HepG2 (cell line): Measurements from ENCODE around the gene RTBDN. TPM values are rescaled to one million over a fixed set of nuclear protein-coding genes. Genes with fewer than 3 reads are reported as not detected.

Experiments used
- CTCF ChIP-seq: sonication (generic); formaldehyde crosslinking; IDR thresholded peaks from 2 replicates; pipeline ENCODE4 v1.5.0; 2020; ENCODE audit warnings: mild to moderate bottlenecking, missing genetic modification reagents, moderate library complexity
- E2F5 ChIP-seq: sonication (generic); formaldehyde crosslinking; conservative IDR thresholded peaks from 2 replicates; pipeline ENCODE4 v1.4.0; 2020; ENCODE audit warnings: missing genetic modification reagents
- FIP1L1 ChIP-seq: fragments of 200-400 bp; formaldehyde crosslinking; IDR thresholded peaks from 2 replicates; pipeline ENCODE4 v1.6.1; 2018; ENCODE audit warnings: low read depth, mild to moderate bottlenecking, low read length, moderate library complexity, borderline replicate concordance; ENCODE audit not compliant: insufficient read depth
- KIAA2018 ChIP-seq: sonication (generic); formaldehyde crosslinking; IDR thresholded peaks from 2 replicates; pipeline ENCODE4 v1.5.0; 2020; ENCODE audit warnings: mild to moderate bottlenecking, missing genetic modification reagents, borderline replicate concordance
- SCMH1 ChIP-seq: sonication (generic); formaldehyde crosslinking; IDR thresholded peaks from 2 replicates; pipeline ENCODE4 v1.9.0; 2021; ENCODE audit warnings: missing genetic modification reagents, mild to moderate bottlenecking, borderline replicate concordance
- TRAFD1 ChIP-seq: sonication (generic); formaldehyde crosslinking; IDR thresholded peaks from 2 replicates; pipeline ENCODE4 v1.5.1; 2020; ENCODE audit warnings: missing genetic modification reagents, mild to moderate bottlenecking, borderline replicate concordance
- ZNF460 ChIP-seq: sonication (generic); formaldehyde crosslinking; IDR thresholded peaks from 2 replicates; pipeline ENCODE4 v1.5.1; 2020; ENCODE audit warnings: missing genetic modification reagents, mild to moderate bottlenecking, borderline replicate concordance
- ZNF512 ChIP-seq: sonication (generic); formaldehyde crosslinking; IDR thresholded peaks from 2 replicates; pipeline ENCODE4 v1.4.0; 2020; ENCODE audit warnings: mild to moderate bottlenecking, missing genetic modification reagents
- ZNF572 ChIP-seq: sonication (generic); formaldehyde crosslinking; IDR thresholded peaks from 2 replicates; pipeline ENCODE4 v1.5.1; 2020; ENCODE audit warnings: mild to moderate bottlenecking, missing genetic modification reagents
- ZNF616 ChIP-seq: sonication (generic); formaldehyde crosslinking; IDR thresholded peaks from 2 replicates; pipeline ENCODE4 v1.5.0; 2020; ENCODE audit warnings: low read depth, mild to moderate bottlenecking, missing genetic modification reagents
- ZSCAN9 ChIP-seq: IDR thresholded peaks from 2 replicates; pipeline ENCODE4 v1.6.1; 2016; ENCODE audit warnings: borderline replicate concordance
- polyA plus RNA-seq, 8 experiments: library from polyadenylated mRNA; depleted of rRNA in 3 of 8; stranded (reverse) in 7 of 8; unstranded in 1 of 8; fragments of >200 nt; fragmentation: Illumina TruSeq in 4 of 8; extraction: Trizol in 4 of 8; gene quantifications; 2 replicates each; pipeline versions ENCODE4 v1.2.1 to v1.2.3, GENCODE V29; 2011 to 2016; ENCODE audit warnings: low read depth in 4 of 8, missing spikeins in 1 of 8, mixed read lengths in 1 of 8; ENCODE audit not compliant: insufficient read depth in 1 of 8
- total RNA-seq, 5 experiments: library from RNA; depleted of rRNA; stranded (reverse); fragments of >200 nt; fragmentation: Illumina TruSeq; extraction: Trizol; gene quantifications; 2 replicates each; pipeline ENCODE4 v1.2.3, GENCODE V29; 2016; ENCODE audit warnings: low read depth in 1 of 5

Gene RTBDN
- total and polyA plus RNA-seq, 2 of the 13 experiments (the other 11 are each of a cell fraction or from before 2014, with no cell fraction given), result 0.27 to 0.48 TPM

GRCh38 chr19:12864721-12865715, 30.6 kb upstream of the RTBDN start (continued):
- TF ChIP-seq TRAFD1, result no peak
- no peak for TF ChIP-seq ZNF572 (CRISPR knock-in tag)
- no peak for TF ChIP-seq KIAA2018
- no peak for TF ChIP-seq SCMH1 (CRISPR knock-in tag)
- TF ChIP-seq FIP1L1, result no peak
- no peak for TF ChIP-seq ZNF460 (CRISPR knock-in tag)
- peak; percentile 74 for TF ChIP-seq CTCF (CRISPR knock-in tag)
- no peak for TF ChIP-seq E2F5 (CRISPR knock-in tag)
- TF ChIP-seq ZSCAN9 (CRISPR knock-in tag), result peak; percentile 25; the same call in 1 of the 2 replicates
- TF ChIP-seq ZNF616 (CRISPR knock-in tag), result no peak
- no peak for TF ChIP-seq ZNF512
